CD4-positive, alpha-beta T cell treated with Interleukin-6 at 100 ng/mL for 8 hours (primary cell): ENCODE measurements around the gene ZFP92.
"Not testable (repeated sequence)": the region's sequence is repeated elsewhere in the genome, so short reads cannot be mapped to it uniquely, and the experiment has no call there.

Source experiments
- DNase-seq: peaks from one replicate; pipeline ENCODE4 v3.0.0-alpha.2; 2020; ENCODE audit warnings: mixed read lengths, low spot score

Gene ZFP92

DNA sequence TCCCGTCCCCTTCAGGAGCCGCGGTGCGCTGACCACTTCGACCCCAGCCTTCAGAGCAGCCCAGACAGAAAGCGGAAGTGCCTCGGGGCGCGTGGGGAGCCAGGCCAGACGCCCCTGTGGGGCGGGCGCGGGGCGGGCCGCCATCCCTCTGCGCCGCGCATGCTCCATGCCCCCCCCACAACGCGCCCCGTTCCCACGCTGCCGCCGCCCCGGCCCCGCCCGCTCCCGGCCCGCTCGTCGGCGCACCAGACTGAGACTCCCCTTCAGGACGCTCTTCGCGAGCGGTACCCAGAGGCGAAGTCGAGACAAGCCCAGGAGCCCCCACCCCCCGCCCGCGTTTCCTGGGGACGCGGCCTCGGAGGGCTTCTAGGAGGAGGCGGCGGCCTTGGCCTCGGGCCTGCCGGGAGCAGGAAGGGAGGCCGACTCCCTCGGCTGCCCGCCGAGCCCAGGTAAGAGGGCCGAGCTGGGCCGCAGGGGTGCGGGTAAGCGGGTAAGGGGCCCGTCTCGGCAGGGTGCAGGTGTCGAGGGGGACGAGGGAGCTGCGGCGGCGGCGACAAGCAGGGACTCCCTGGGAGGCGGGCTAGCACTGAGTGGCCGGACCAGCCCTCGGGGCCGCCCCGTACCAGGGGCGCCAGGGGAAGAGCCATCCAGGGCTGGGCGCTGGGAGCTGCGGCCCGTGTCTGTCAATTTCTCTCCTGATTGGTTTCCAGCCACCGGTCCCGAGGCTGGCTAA lies at the start of gene ZFP92:
Gene ZFP92 (plus strand): TSS at position 218 of the 733 bp plus-strand sequence. CDS start 6,851 bp downstream, outside the sequence.
- no peak for DNase-seq

DNA sequence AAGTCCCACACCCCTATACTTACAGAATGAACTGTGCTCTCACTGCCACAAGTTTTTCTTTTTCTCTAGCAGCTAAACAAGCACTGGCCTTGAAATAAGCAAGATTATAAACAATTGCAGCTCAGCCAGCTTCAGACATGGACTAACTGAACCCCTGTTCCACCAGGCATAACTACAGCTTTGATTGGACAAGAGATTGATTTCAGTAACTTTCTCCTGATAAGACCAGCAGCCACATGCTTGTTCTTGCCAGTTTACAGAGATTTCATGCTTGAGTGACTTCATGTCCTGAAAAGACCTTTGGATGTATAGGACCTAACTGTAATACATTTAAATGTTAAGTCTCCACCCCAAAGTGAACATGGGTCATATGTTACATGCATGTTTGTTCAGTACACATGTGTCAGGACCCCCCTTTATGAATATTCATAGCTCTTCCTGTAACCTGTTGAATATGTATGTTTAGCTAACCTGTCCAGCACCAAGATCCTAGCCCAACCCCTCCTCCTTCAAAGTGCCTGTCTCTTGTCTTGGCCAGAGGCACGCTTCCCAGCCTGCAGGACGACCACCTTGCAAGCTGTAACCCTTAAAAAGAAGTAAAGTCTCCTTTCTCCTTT lies 49.4 kb upstream of the ZFP92 start:
- no peak for DNase-seq

- DNase-seq = no peak
Observed at GRCh38 chrX:153365670-153366069, 45.6 kb upstream of the ZFP92 start.

- DNase-seq = no peak
Observed at GRCh38 chrX:153366119-153366518, 45.2 kb upstream of the ZFP92 start.

DNA sequence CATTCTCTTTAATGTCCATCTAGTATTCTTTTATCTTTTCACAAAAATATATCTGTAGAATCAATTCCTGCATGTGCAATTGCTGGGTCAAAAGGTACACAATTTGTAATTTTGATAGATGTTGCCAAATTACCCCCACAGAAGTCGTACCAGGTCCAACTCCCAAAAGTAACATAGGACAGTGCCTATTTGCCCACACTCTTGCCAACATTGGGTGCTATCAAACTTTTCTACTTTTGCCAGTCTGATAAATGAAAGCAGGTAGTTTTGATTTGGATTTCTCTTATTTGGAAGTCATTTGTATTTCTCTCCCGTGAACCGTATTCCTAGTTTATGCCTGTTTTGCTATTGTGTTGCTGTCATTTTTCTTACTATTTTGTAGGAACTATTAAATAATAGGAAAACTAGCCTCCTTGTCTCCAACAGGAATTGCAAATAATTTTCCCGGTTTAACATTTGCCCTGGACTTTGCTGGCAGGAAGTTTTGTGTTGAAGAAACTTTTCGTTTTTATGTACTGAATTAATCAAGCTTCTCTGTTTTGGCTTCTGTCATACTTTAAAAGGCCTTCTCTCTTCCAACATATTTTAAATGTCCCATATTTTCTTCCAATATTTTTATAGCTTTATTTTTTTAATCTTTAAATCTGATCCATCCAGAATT lies 44.3 kb upstream of the ZFP92 start:
- DNase-seq = no peak

DNA sequence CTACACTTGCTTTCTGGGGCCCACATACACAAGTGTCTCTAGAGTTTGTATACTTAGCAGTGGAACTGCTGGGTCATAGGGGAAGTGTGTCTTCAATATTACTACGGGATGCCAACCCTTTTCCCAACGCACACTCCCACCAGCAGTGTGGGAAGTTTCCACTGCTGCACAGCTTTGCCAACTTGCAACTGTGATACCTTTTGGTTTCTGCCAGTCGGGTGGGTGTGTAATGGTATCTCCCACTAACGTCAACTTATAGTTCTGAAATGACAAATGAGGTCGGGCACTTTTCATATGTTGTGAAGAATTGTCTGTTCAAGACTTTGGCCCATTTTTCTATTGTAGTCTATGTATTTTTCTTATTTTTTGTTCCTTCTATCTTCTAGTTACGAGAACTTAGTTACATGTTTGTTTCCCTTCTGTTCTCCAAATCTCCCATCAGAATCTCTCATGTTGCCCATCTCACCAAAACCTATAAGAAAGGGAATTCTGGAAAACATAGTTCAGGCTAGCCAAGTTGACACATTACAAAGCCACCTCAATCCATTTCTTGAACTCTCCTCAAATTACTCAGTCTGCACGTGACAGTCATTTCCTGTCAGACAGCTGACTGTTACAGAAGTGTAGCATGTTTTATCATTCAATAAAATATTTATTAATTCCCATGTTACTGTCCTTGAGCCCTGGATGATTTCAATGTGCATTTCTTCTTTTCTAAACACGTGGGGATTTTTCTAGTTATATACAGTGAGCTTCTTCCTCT lies 40.8 kb upstream of the ZFP92 start:
- no peak for DNase-seq

DNA sequence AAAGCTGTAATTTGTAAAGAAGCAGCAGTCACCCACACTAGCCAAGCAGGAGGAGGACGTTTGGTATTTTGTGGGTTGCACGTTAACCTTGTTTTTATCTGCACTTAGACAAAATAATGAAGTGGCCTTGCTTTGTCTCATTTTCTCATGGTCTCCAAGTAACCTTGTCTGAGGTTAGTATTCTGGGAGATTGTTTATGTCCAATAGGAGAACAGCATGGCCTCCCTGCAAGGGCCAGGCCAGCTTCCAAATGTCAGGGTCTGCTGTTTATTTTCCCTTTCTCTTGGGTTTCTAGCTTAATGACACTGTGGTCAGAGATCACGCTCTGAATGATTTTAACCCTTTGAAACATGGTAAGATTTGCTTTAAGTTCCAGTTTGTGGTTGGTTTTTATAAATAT lies 40.0 kb upstream of the ZFP92 start:
- DNase-seq = no peak

GRCh38 chrX:153372949-153373348 lies 38.3 kb upstream of the ZFP92 start:
- DNase-seq = no peak

DNA sequence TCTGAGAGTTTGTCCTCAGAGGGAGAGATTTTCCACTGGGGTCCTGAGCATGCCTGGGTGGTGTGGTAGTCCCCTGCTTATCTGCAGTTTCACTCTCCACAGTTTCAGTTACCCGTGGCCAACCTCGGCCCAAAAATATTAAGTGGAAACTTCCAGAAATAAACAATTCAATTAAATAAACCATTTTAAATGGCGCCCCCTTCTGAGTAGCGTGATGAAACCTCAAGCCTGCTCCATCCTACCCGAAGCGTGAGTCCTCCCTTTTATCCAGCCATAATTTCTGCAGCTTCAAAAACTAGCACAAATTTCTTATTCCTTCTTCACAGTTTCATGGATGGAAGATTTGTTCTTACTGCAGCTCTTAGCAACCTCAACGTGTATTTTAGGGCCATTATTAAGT lies 36.8 kb upstream of the ZFP92 start:
- no peak for DNase-seq

DNA sequence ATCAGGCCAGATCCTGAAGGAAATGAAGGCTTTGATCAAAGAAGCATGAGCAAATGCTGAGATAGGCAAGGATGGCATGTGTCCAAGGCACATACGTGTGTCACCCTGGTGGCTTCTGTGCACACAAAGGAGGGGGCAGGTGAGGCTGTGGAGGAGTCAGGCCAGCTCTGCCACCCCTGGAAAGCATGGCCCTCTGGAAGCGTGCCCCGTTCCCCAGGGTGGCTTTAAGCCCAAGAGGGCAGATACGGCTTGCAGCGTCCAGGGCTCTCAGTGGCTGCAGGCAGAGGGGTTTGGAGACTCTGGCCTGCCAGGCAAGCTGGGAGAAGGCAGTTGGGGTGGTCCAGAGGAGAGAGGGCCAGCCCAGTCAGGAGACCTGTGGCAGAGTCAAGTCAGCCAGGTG lies 35.7 kb upstream of the ZFP92 start:
- DNase-seq = no peak

DNA sequence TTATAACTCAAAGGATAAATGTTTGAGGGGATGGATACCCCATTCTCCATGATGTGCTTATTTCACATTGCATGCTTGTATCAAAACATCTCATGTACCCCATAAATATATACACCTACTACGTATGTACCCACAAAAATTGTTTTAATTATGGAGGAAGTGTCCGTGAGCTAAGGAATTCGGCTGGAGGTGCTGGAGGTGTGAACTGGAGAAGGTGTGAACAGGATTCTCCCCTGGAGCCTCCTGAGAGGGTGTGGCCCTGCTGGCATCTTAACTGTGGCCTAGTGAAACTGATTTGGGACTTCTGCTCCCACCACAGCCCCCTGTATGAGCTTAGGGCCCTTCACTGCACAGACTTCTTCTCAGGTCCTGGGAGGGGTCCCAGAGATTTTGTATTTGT lies 33.5 kb upstream of the ZFP92 start:
- DNase-seq = no peak

- no peak for DNase-seq
Observed at GRCh38 chrX:153378607-153379006, 32.7 kb upstream of the ZFP92 start.

GRCh38 chrX:153379508-153379907 lies 31.8 kb upstream of the ZFP92 start:
- DNase-seq = no peak

DNA sequence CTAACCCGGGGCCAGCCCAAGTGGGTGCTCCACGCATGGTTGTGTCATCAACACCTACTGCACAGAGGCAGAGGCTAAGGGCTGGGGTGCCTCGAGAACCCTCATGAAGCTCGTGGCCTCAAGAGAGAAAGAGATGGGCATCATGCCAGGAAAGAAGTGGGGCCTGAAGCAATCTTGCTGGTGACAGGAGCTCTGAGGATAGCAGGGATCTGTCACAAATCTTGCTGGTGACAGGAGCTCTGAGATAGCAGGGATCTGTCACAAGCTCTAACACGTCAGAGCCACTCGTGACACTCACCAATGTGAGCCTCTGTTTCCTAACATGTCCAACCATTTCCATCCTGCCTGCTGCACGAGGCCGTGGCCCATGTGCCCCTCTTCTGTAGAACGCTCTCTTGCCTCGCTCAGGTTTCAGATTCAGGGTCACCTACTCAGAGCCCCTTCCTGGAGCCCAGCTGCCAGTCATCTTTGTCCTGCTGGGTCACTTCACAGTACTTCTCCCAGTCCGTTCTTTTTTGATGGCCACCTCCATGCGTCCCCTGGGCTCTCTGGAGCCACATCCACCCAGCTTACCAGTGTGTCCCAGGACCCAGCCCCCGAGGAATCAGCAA lies 31.2 kb upstream of the ZFP92 start:
- DNase-seq = no peak

- no peak for DNase-seq
Observed at GRCh38 chrX:153380691-153381090, 30.6 kb upstream of the ZFP92 start.

GRCh38 chrX:153381684-153382532 lies 29.4 kb upstream of the ZFP92 start:
- DNase-seq = no peak

DNA sequence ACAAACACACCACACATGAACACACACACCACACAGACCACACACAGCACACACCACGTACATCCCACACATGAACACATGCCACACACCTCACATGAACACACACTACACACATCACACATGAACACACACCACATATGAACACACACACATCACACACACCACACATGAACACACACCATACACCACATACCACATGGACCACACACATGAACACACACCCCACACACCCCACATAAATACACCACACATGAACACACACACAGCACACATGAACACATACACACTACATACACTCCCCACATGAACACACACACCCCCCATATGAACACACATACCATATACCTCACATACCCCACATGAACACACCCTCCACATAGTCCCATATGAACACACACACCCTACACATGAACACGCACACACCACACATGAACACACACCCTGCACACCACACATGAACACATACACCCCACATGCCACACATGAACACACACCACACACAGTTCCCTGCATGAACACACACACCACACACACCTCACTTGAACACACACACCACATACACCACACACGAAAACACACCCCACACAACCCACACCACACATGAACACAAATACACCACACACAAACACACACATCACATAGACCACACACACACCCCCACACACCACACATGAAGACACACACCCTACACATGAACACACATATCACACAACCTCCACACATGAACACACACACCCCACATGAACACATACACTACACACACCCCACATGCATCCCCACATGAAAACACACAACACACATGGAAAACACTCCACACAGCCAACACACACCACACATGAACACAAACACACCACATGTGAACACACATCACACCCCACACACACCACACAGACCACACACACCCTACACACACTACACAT lies 28.4 kb upstream of the ZFP92 start:
- no peak for DNase-seq

DNA sequence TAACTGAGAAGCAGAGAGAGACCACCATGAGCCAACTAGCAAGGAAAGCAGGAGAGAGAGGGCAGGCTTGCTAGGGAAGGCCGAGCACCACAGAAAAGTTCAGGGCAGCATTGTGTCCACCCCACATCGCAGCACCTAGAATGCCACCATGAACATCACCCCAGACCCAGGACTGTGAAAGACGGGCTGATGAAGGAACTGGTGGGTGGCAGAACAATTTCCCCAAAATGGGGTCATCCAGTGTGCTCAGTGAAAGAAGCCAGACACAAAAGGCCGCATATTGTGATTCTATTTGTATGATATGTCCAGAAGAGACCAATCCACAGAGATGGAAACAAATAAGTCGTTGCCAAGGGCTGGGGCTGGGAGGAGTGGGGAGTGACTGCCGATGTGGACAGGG lies 26.9 kb upstream of the ZFP92 start:
- no peak for DNase-seq

GRCh38 chrX:153384973-153385372 lies 26.3 kb upstream of the ZFP92 start:
- DNase-seq = not testable (repeated sequence)

GRCh38 chrX:153386097-153386496 lies 25.2 kb upstream of the ZFP92 start:
- no peak for DNase-seq
